Keratinocyte (primary cell): ENCODE data around the gene ALOX15B. TPM values are rescaled to one million over a fixed set of nuclear protein-coding genes. Genes with fewer than 3 reads are reported as not detected.
A peak's percentile ranks its signal among the peaks of the same experiment; 100 is the strongest.

Source experiments
- DNase-seq: peaks from one replicate; pipeline ENCODE4 v3.0.0-alpha.2; 2011; ENCODE audit warnings: low read depth, missing footprints, low spot score
- FAIRE-seq: peaks from 2 replicates; lab custom pipeline; 2011; peaks lifted over from hg19 to GRCh38; lab: Jason Lieb, UNC
- H2AFZ ChIP-seq: 2 replicates; pipeline ENCODE4 v1.6.0; 2012; ENCODE audit warnings: low read length, control low read depth, inconsistent platforms; ENCODE audit not compliant: control insufficient read depth
- H3K27ac ChIP-seq: 2 replicates; pipeline ENCODE4 v1.5.1; 2011; ENCODE audit warnings: low read length; ENCODE audit not compliant: control insufficient read depth, insufficient read depth
- H3K27me3 ChIP-seq: 3 replicates; pipeline ENCODE4 v1.6.0; 2011; ENCODE audit warnings: low read length; ENCODE audit not compliant: control insufficient read depth, insufficient read depth; ENCODE audit errors: extremely low read depth
- H3K36me3 ChIP-seq, 2 experiments: 2 replicates in 1 of 2; 3 replicates in 1 of 2; pipeline ENCODE4 v1.5.1; 2011; ENCODE audit warnings: low read length in 2 of 2, mild to moderate bottlenecking in 1 of 2; ENCODE audit not compliant: control insufficient read depth in 2 of 2, insufficient read depth in 2 of 2; ENCODE audit errors: extremely low read depth in 1 of 2
- H3K4me1 ChIP-seq: 3 replicates; pipeline ENCODE4 v1.5.1; 2011; ENCODE audit warnings: low read length; ENCODE audit not compliant: control insufficient read depth, insufficient read depth; ENCODE audit errors: extremely low read depth
- H3K4me2 ChIP-seq: 3 replicates; pipeline ENCODE4 v1.6.0; 2011; ENCODE audit warnings: low read depth, low read length; ENCODE audit not compliant: control insufficient read depth, insufficient read depth; ENCODE audit errors: extremely low read depth
- H3K4me3 ChIP-seq, 3 experiments: fragments of 200-600 bp in 1 of 3; sonication (generic) in 1 of 3; 2 replicates in 2 of 3; 3 replicates in 1 of 3; pipeline ENCODE4 v1.5.1; 2011 to 2016; ENCODE audit warnings: low read length in 3 of 3, mild to moderate bottlenecking in 3 of 3, control low read depth in 2 of 3, inconsistent platforms in 1 of 3, low read depth in 1 of 3, mixed read lengths in 1 of 3, mixed run types in 1 of 3, moderate library complexity in 1 of 3; ENCODE audit not compliant: control insufficient read depth in 2 of 3, insufficient read depth in 2 of 3; ENCODE audit errors: extremely low read depth in 1 of 3
- H3K79me2 ChIP-seq: 2 replicates; pipeline ENCODE4 v1.6.0; 2012; ENCODE audit warnings: low read length; ENCODE audit not compliant: control insufficient read depth, insufficient read depth
- H3K9ac ChIP-seq: 3 replicates; pipeline ENCODE4 v1.6.0; 2011; ENCODE audit warnings: low read length; ENCODE audit not compliant: control insufficient read depth, insufficient read depth; ENCODE audit errors: extremely low read depth
- H3K9me1 ChIP-seq: 3 replicates; pipeline ENCODE4 v1.6.0; 2011; ENCODE audit warnings: low read length; ENCODE audit not compliant: control insufficient read depth, insufficient read depth; ENCODE audit errors: extremely low read depth
- H3K9me3 ChIP-seq: 2 replicates; pipeline ENCODE4 v1.5.1; 2012; ENCODE audit warnings: low read depth, low read length; ENCODE audit not compliant: control insufficient read depth
- H4K20me1 ChIP-seq: 3 replicates; pipeline ENCODE4 v1.6.0; 2011; ENCODE audit warnings: low read length; ENCODE audit not compliant: control insufficient read depth, insufficient read depth; ENCODE audit errors: extremely low read depth
- CTCF ChIP-seq, 3 experiments: IDR thresholded peaks in 1 of 3; conservative IDR thresholded peaks in 1 of 3; optimal IDR thresholded peaks in 1 of 3; 2 replicates in 2 of 3; 3 replicates in 1 of 3; pipeline versions ENCODE3 to v1.5.1; 2011; ENCODE audit warnings: low read length in 3 of 3, mild to moderate bottlenecking in 3 of 3, moderate library complexity in 2 of 3, control low read depth in 1 of 3, inconsistent platforms in 1 of 3; ENCODE audit not compliant: insufficient read depth in 2 of 3; ENCODE audit errors: extremely low read depth in 1 of 3
- EZH2 ChIP-seq: IDR thresholded peaks from one replicate; pipeline ENCODE4 v1.6.1; 2012; ENCODE audit warnings: inconsistent platforms, mild to moderate bottlenecking, low read length, moderate library complexity
- dilution Hi-C: fragments of 300-500 bp; cut with MboI; formaldehyde crosslinking; loops from one replicate; pipeline ENCODE4 v1.7.0; 2020; ENCODE audit warnings: low sequenced_read_pairs; ENCODE audit not compliant: extremely low pct_ligation_motif_present
- polyA plus RNA-seq, 5 experiments: library from polyadenylated mRNA; depleted of rRNA in 3 of 5; stranded (reverse) in 3 of 5; stranded (forward) in 1 of 5; unstranded in 1 of 5; fragments of >200 nt; gene quantifications; 1 replicate in 1 of 5; 2 replicates in 3 of 5; 3 replicates in 1 of 5; pipeline versions ENCODE4 v1.2.1 to v1.2.3, GENCODE V29; 2011 to 2012; ENCODE audit warnings: missing spikeins in 2 of 5, low read depth in 1 of 5, low replicate concordance in 1 of 5

ALOX15B gene
- polyA plus RNA-seq, 1 donor (not counting 4 experiments of a cell fraction or from before 2014, with no cell fraction given): 29.7 TPM

DNA sequence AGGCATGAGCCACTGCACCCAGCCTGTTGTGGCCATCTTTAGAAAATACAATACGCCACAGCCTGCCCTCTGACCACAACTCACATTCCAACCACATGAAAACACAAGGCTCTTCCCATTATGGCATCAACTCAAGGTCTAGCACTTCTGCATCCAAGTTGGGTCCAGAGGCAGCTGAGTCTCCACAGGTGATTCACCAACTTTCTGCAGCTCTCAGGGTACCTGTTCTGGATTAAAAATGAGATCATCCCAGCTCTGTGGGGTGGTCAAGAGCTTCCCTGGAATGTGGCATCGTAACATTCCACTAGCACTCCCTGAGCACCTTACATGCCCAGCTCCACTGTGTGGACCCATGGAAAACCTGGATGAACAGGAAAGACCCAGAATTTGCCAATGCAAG lies 46.3 kb upstream of the ALOX15B start:
- dilution Hi-C loops: no loop called here
- no peaks in the 10 kb centered on the region for H3K79me2 ChIP-seq
- H3K4me3 ChIP-seq: no peak overlapping the region
- no peaks in the 10 kb centered on the region for H3K9me3 ChIP-seq
- H2AFZ ChIP-seq: no peak overlapping the region
- peak overlapping the region; percentile 37 for H3K4me2 ChIP-seq
- FAIRE-seq: peak; percentile 77
- peak overlapping the region; percentile 5 for H3K27ac ChIP-seq
- no peaks in the 10 kb centered on the region for H3K36me3 ChIP-seq
- no peak overlapping the region for H3K9ac ChIP-seq
- no peaks in the 10 kb centered on the region for H3K9me1 ChIP-seq
- peak; percentile 96 for DNase-seq
- no peaks in the 10 kb centered on the region for H4K20me1 ChIP-seq
- TF ChIP-seq EZH2: no peak
- TF ChIP-seq CTCF (optimal IDR thresholded peaks at IDR 0.05 in 1 of 3, IDR thresholded peaks at IDR 0.05 in 1 of 3, conservative IDR thresholded peaks at IDR 0.05 in 1 of 3; ENCODE audit: extremely low read depth in 1 of 3, insufficient read depth in 2 of 3, low read length in 3 of 3): no peak
- H3K27me3 ChIP-seq: no peaks in the 10 kb centered on the region
- peaks cover 17% of the 10 kb centered on the region for H3K4me1 ChIP-seq

DNA sequence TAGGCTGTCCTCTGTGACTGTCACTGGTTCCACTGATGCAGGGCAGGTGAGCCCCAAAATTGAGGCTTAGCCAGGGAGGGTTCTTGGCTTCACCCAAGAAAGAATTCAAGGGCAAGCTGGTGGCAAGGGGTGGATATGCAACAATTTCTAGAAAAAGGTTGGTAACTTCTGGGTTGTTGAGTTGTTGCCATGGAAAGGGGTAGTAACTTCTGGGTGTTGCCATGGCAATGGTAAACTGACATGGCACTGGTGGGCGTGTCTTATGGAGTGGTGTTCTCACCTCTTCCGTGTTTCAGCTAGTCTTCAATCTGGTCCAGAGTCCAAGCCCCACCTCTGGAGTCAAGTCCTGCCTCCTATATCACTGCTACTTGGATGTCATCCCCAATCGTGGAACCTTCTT lies 45.9 kb upstream of the ALOX15B start:
- H3K27me3 ChIP-seq: no peaks in the 10 kb centered on the region
- H3K27ac ChIP-seq: peak overlapping the region; percentile 5
- H3K79me2 ChIP-seq: no peaks in the 10 kb centered on the region
- H3K4me3 ChIP-seq: no peak overlapping the region
- no peak overlapping the region for H2AFZ ChIP-seq
- no peak overlapping the region for H3K9ac ChIP-seq
- no peaks in the 10 kb centered on the region for H3K9me1 ChIP-seq
- H3K36me3 ChIP-seq: no peaks in the 10 kb centered on the region
- no peaks in the 10 kb centered on the region for H3K9me3 ChIP-seq
- dilution Hi-C loops: no loop called here
- FAIRE-seq: no peak
- DNase-seq: no peak
- no peaks in the 10 kb centered on the region for H4K20me1 ChIP-seq
- H3K4me1 ChIP-seq: peaks cover 17% of the 10 kb centered on the region
- TF ChIP-seq CTCF (optimal IDR thresholded peaks at IDR 0.05 in 1 of 3, IDR thresholded peaks at IDR 0.05 in 1 of 3, conservative IDR thresholded peaks at IDR 0.05 in 1 of 3; ENCODE audit: extremely low read depth in 1 of 3, insufficient read depth in 2 of 3, low read length in 3 of 3) (no peak), EZH2 (no peak)
- H3K4me2 ChIP-seq: peak overlapping the region; percentile 37
